Stimulated activated CD8-positive, alpha-beta memory T cell treated with anti-CD3 and anti-CD28 coated beads, Interleukin-12 subunit alpha, Interleukin-12 subunit beta, amount 100 ng/mL, for 24 hours (primary cell): ENCODE results near the gene WWOX.

ENCODE experiments used
- DNase-seq: peaks from one replicate; pipeline ENCODE4 v3.0.0-alpha.2; 2020; ENCODE audit errors: extremely low read depth

WWOX gene

GRCh38 chr16:78473031-78473699 lies 373.7 kb downstream of the WWOX start:
- no peak for DNase-seq

- DNase-seq, result no peak
Measured at GRCh38 chr16:78474762-78475161, 375.3 kb downstream of the WWOX start.

- DNase-seq, result no peak
Measured at GRCh38 chr16:78476615-78477014, 377.2 kb downstream of the WWOX start.

DNA sequence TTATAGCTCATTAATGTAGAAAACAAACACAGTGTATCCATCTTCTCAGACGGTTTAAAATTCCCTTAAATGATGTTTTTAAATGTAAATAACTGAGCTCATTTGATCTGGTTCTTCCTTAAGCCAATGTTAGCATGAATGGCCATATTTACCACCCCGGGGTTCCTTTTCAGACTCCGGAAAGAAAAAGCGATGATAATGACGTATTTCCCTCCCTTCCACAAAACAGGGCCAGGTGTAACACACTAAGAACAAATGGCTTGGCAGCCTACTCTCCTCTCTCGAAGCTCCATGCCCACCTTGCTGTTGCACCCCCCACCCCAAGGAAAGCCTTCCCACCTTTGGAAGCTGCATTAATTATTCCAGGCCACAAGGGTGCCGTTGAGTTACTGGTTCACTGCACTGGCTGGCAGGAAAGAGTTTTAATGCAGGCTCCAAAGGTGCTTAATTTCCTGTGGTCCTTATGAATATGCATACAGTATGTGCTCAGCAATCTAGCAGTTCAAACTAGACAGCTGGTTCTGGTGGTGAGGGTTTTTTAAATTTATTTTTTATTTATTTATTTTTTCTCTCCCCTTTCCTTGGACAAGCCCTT lies 378.9 kb downstream of the WWOX start:
- no peak for DNase-seq

- DNase-seq, result no peak
Measured at GRCh38 chr16:78479723-78480122, 380.3 kb downstream of the WWOX start.

GRCh38 chr16:78480588-78480987 lies 381.1 kb downstream of the WWOX start:
- DNase-seq, result no peak

DNA sequence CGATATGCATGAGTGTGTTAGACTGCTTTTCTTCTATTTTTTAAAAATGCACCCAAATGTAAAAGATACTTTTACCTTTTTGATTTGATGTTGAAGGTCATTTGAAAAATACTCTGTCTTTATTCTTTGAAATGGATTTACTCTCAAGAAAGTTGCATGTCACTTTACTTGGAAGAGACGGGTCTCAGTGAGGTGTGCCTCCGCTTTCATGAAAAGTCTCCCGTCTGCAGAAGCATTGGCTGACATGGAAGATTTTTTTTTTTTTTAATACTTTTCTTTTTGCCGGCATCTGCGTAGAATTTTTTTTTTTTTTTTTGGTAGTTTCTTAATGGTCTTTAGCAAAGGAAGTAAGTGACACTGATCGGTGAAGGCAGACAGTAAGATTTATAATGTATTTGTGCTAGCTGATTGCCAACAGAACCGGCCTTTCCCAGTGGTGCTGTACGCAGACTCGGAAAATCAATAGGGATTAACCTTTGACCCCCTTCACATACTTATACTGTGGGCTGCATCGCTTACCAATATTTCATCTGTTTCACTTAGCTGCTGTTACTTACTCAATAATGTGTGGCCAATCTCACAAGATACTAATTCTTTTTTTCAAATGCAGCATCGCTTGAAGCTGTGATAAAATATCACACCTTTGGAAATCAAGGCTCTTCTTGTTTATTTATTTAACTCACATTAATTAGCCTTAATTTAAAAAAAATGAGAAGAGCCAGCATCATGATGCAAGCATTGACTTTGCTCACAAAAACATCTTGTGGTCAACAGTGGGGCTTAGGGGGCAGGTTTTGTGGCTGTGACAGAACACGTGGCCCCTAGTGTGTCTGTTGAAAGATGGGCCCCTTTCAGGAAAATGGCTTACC lies 383.9 kb downstream of the WWOX start:
- DNase-seq, result no peak

- no peak for DNase-seq
Measured at GRCh38 chr16:78484509-78485058, 385.1 kb downstream of the WWOX start.

- DNase-seq, result no peak
Measured at GRCh38 chr16:78485188-78485916, 385.9 kb downstream of the WWOX start.

DNA sequence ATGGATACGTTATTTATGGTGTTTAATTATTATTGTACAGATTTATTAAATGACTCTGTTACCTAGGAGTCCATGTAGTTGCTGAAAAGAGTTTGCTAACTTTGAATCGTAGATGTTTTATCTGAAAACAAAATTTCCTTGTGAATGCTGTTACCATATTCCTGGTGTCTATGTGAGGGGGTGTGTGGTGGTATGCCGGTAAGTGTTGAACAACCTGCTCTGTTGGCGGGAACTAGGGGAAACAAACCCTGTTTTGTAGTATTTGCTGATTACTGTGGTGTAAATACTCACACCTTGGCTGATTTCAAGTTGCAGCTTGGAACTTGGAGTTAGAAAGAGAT lies 386.4 kb downstream of the WWOX start:
- no peak for DNase-seq

DNA sequence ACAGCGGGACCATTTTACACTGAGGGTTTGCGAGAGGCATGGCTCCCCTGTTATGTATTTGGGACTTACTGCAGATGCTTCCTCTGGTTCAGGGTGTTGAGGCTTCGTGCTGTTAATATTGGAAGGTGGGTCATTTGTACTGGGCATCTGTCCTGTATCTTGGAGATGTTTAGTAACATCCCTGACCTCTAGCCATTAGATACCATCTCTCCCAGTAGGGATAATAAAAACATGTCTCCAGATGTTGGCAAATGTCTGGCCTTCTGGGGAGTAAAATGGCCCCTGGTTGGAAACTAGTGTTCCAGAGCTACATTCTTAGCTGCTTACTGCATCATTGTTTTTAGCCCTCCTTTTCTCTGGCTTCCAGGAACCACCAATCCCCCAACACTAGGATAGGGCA lies 388.0 kb downstream of the WWOX start:
- DNase-seq, result no peak

- DNase-seq, result no peak
Measured at GRCh38 chr16:78489072-78489471, 389.6 kb downstream of the WWOX start.

DNA sequence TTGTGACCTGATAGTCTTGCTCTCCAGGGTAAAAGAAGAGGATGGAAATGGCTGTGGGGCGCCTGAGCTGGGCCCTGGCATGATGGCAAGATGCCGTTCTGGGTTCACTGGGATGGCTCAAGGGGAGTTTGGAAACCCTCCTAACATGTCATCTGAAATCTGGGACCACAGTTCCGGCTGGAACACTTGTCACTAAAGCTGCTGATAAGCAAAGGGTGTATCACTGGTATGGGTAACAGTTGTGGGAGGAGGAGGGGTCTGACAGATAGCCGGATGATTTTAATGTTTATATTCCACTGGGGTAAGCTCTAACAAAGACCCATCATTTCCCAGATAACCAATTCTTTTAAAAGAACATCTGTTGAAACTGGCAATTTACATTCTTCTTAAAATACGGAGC lies 390.2 kb downstream of the WWOX start:
- DNase-seq, result no peak

GRCh38 chr16:78490431-78490830 lies 391.0 kb downstream of the WWOX start:
- DNase-seq, result no peak

DNA sequence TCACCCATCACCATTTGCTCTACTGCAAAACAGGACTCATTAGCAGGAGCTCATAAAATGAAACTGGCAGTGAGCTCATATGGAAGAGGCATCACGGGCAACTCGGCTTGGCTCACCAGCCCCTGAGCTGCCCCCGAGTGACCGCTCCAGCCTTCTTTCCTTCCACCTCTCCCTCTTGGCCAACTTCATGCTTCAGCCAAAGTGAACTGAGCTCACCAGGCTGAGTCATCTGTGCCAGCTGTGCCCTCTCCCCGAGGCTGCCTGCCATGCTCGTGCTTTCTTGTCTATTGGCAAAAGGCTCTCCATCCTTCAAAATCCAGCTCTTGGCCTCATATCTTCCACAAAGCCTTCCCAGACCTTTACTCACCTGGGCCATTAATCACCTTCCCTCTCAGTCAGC lies 391.4 kb downstream of the WWOX start:
- DNase-seq, result no peak

GRCh38 chr16:78493573-78493972 lies 394.1 kb downstream of the WWOX start:
- no peak for DNase-seq

- no peak for DNase-seq
Measured at GRCh38 chr16:78494105-78494504, 394.7 kb downstream of the WWOX start.

DNA sequence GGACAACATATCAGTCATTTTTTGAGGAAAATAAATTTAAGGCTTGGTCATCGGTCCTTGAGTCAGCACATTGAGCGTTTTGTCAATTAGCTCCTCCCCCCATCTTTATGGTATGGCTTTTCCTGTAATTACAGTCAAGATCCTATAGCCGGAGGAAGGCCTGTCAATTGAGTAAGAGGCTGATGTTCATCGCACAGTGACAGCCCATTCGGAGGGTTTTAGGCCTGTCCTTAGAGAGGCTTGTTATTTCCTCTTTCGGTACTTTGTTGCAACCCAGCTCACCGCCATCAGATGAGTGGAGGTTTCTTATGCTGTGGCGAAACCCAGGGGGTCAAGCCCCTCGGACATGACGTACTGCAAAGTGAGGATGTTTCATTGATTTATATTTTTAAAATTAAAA lies 395.2 kb downstream of the WWOX start:
- DNase-seq, result no peak

- DNase-seq, result no peak
Measured at GRCh38 chr16:78496189-78496588, 396.7 kb downstream of the WWOX start.

DNA sequence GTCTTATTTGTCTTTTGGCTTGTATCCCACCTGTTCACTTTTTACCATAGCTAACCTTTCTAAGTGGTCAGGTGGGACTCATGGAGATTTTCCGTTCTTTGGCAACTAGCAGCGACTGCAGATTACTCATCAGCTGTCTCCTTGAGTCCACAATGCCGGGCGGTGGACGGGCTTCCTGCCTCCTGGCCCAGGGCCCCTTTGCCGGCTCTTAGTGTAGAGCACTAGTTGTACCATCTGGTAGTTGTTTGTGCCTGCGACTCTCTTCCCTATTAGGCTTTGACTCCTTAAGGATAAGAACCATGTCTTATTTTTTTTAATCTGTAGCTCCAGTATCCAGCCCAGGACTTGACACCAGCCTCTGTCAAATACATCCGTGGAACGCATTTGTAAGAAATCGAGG lies 399.9 kb downstream of the WWOX start:
- no peak for DNase-seq

- no peak for DNase-seq
Measured at GRCh38 chr16:78500659-78501270, 401.3 kb downstream of the WWOX start.

DNA sequence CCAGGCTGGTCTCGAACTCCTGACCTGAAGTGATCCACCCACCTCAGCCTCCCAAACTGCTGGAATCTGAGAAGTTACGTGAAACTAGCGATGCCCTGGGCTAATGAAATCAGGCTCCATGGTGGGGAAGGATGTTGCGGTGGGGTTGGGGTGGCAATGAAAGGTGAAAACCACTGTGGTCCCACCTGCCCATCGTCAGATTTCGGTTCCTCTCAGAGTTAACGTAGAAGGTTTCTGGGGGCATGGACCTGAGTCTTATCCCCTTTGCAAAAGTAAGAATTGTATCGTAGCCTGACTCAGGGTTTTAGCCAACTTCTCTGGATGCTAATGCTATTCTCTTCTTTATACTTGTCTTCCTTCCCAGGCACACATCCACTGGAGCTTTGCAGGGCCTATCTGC lies 402.3 kb downstream of the WWOX start:
- DNase-seq, result no peak
